Endodermal cell (in vitro differentiated cells): ENCODE data around the gene EFCAB7. TPM values are rescaled to one million over a fixed set of nuclear protein-coding genes. Genes with fewer than 3 reads are reported as not detected.
A peak's percentile ranks its signal among the peaks of the same experiment; 100 is the strongest.

Source experiments
- DNase-seq: peaks from one replicate; pipeline ENCODE4 v3.0.0-alpha.2; 2017
- H3K27ac ChIP-seq: 2 replicates; pipeline ENCODE4 v1.5.1; 2013; ENCODE audit warnings: mild to moderate bottlenecking, low read depth, low read length, moderate library complexity
- H3K27me3 ChIP-seq: 2 replicates; pipeline ENCODE4 v1.6.1; 2013; ENCODE audit warnings: mild to moderate bottlenecking, low read length, moderate library complexity; ENCODE audit not compliant: insufficient read depth, control insufficient read depth, poor library complexity, severe bottlenecking
- H3K36me3 ChIP-seq: 2 replicates; pipeline ENCODE4 v1.7.0; 2013; ENCODE audit warnings: mild to moderate bottlenecking, low read length, moderate library complexity; ENCODE audit not compliant: control insufficient read depth, insufficient read depth
- H3K4me1 ChIP-seq: one replicate; pipeline ENCODE4 v1.7.0; 2013; ENCODE audit warnings: low read length; ENCODE audit not compliant: control insufficient read depth, insufficient read depth
- H3K4me3 ChIP-seq: 2 replicates; pipeline ENCODE4 v1.5.1; 2013; ENCODE audit warnings: mild to moderate bottlenecking, low read length, moderate library complexity
- H3K9ac ChIP-seq: 2 replicates; pipeline ENCODE4 v1.6.1; 2013; ENCODE audit warnings: mild to moderate bottlenecking, low read length, moderate library complexity; ENCODE audit not compliant: poor library complexity, severe bottlenecking; ENCODE audit errors: extremely low read depth
- H3K9me3 ChIP-seq: 2 replicates; pipeline ENCODE4 v1.6.1; 2013; ENCODE audit warnings: mild to moderate bottlenecking, low read length, moderate library complexity; ENCODE audit not compliant: control insufficient read depth
- H3K27ac Mint-ChIP-seq: 2 replicates; pipeline ENCODE4 v1.8.0; 2020; ENCODE audit warnings: mixed read lengths
- H3K27me3 Mint-ChIP-seq: 2 replicates; pipeline ENCODE4 v1.8.0; 2021; ENCODE audit warnings: mild to moderate bottlenecking, mixed read lengths; ENCODE audit not compliant: insufficient read depth
- H3K36me3 Mint-ChIP-seq: 2 replicates; pipeline ENCODE4 v1.8.0; 2020; ENCODE audit warnings: low read depth, mixed read lengths
- H3K4me1 Mint-ChIP-seq: 2 replicates; pipeline ENCODE4 v1.8.0; 2020; ENCODE audit warnings: mixed read lengths
- H3K4me3 Mint-ChIP-seq: 2 replicates; pipeline ENCODE4 v1.8.0; 2020; ENCODE audit warnings: mild to moderate bottlenecking, moderate library complexity, mixed read lengths
- H3K9me3 Mint-ChIP-seq: 2 replicates; pipeline ENCODE4 v1.8.0; 2020; ENCODE audit warnings: mild to moderate bottlenecking, mixed read lengths
- WGBS, 2 experiments: methylation state at CpG; one replicate each; pipeline versions ENCODE4 v1.1.5 to v1.1.7; 2013; ENCODE audit warnings: missing lambda C conversion rate in 2 of 2, mixed read lengths in 1 of 2; ENCODE audit not compliant: insufficient coverage in 1 of 2, insufficient read length in 1 of 2; 5-methylcytosine and 5-hydroxymethylcytosine counted together
- long read RNA-seq, 4 experiments: library from polyadenylated mRNA in 2 of 4; library from RNA in 1 of 4; library from capped mRNA in 1 of 4; stranded (forward) in 3 of 4; unstranded in 1 of 4; transcript quantifications; one replicate each; pipeline ENCODE4 v2.0.0, GENCODE V29; 2020 to 2021; ENCODE audit warnings: inconsistent platforms in 1 of 4
- polyA plus RNA-seq, 2 experiments: library from polyadenylated mRNA; stranded (reverse); fragments of 50-300 nt; gene quantifications; one replicate each; pipeline ENCODE4 v1.2.3, GENCODE V29; 2013
- total RNA-seq, 2 donors: library from RNA; stranded (reverse); fragmentation: NEBNext Ultra II Directional in 1 of 2; extraction: Animal tissue kit (Norgen Biotek cat#: 25700) in 1 of 2; gene quantifications; 2 replicates in 1 of 2; 3 replicates in 1 of 2; pipeline ENCODE4 v1.2.1, GENCODE V29; 2021
- TF ChIP-seq, protein P1 (sequence below): fragments of 200-600 bp; sonication (generic); conservative IDR thresholded peaks from 2 replicates; pipeline ENCODE4 v1.5.0; 2021; ENCODE audit warnings: antibody characterized with exemption, mild to moderate bottlenecking

The EFCAB7 gene, protein sequence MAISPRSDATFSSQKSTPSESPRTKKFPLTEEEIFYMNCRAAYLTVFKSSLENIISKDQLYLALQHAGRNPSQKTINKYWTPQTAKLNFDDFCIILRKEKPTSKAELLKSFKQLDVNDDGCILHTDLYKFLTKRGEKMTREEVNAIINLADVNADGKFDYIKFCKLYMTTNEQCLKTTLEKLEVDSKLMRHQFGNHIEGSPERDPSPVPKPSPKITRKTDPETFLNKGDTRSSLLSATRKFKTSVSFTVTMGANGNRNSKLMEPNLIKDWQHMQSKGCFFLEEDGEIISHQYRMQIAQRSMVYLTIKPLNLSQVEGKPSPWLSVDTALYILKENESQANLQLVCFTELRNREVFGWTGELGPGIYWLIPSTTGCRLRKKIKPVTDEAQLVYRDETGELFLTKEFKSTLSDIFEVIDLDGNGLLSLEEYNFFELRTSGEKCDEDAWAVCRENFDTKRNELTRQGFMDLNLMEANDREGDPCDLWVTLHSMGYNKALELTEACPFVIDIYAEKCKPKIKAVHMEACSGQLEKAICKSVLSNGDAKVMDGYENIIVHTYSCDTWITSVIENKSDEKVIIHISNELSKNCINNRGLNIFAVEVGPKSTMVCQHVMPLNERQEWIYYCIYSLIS
- 10 to 100 TPM in 1 of 2 donors, 1 to 10 TPM in 1; 9.3 to 11.5 TPM for total RNA-seq
- 11.4 TPM for polyA plus RNA-seq (2013, experiment 1 of 2)
- polyA plus RNA-seq (2013, experiment 2 of 2): 12.5 TPM
- long read RNA-seq, experiment 1, partial matches to known transcripts: 1 of 3 reads
- long read RNA-seq, experiment 1, other reads (novel, unspliced or antisense): 0 of 3 reads
- long read RNA-seq, experiment 2, transcript EFCAB7-201 (14 exons, 2,313 nt): major isoform, 12 of 36 reads
- long read RNA-seq, experiment 2, partial matches to known transcripts: 17 of 36 reads
- long read RNA-seq, experiment 2, other reads (novel, unspliced or antisense): 7 of 36 reads
- long read RNA-seq, experiment 3, transcript EFCAB7-201 (14 exons, 2,313 nt): major isoform, 25 of 35 reads
- long read RNA-seq, experiment 3, partial matches to known transcripts: 6 of 35 reads
- long read RNA-seq, experiment 3, other reads (novel, unspliced or antisense): 4 of 35 reads
- long read RNA-seq, experiment 4, transcript EFCAB7-201 (14 exons, 2,313 nt): major isoform, 12 of 17 reads
- long read RNA-seq, experiment 4, partial matches to known transcripts: 0 of 17 reads
- long read RNA-seq, experiment 4, other reads (novel, unspliced or antisense): 5 of 17 reads

DNA sequence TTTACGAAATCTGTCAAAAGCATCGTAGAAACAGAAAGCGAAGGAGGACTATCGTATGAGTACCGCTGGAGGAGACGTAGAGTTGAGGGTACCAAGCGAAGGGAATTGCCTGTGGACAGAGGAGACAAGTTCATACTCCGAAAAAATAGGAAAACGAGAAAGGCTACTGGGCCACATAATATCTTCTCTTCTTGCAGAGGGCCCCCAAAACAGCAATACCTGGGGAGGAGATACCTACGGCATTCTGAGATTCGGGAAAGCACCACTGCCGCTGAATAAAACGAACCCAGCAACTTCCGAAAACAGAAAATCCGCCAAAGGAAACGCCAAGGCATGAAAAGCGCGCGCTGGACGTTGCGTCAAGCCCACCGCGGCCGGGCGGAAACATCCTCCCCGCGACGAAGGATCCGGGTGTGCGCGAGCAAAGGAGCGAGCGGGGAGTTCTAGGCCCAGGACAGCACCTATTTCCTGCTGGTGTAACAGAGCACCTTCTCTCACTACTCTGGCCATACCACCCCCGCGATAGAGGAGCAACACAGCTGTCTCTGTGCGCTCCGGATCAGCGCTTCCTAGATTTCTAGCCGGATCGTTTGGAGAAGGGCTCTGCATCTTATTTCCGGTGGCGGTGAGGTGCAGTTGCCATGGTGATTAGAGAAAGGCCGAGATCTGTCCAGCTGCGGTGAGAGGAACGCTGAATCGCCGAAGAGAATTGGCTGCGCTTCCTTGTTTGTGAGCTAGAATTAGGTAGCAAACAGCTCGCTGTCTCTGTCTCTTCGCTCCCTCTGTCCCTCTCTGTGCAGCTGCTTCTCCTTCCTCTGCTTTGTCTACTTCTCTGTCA, at the start of gene EFCAB7, which contains the start of gene ITGB3BP:
Gene EFCAB7 (plus strand): TSS at position 635 of the 838 bp plus-strand sequence. CDS start 2,048 bp downstream, outside the sequence.
Gene ITGB3BP (minus strand): TSS at position 335 of the 838 bp plus-strand sequence. CDS start 92 bp downstream, at position 243.
- Histone ChIP-seq H3K4me1 (no peaks in the 10 kb centered on the region), H3K27me3 (no peaks in the 10 kb centered on the region), H3K27ac (peak within 1 kb of the TSS; percentile 93), H3K9ac (peak within 1 kb of the TSS; percentile 77), H3K9me3 (no peaks in the 10 kb centered on the region), H3K36me3 (no peaks in the 10 kb centered on the region), H3K4me3 (peak within 1 kb of the TSS; percentile 95)
- WGBS, 2 experiments: 0% methylated on average over 16 to 50 of the region's 50 CpGs
- no peaks in the 10 kb centered on the region for H3K36me3 Mint-ChIP-seq
- peaks cover 11% of the 10 kb centered on the region for H3K4me1 Mint-ChIP-seq
- DNase-seq: peak; percentile 96
- peak within 1 kb of the TSS; percentile 98 for H3K27ac Mint-ChIP-seq
- no peaks in the 10 kb centered on the region for H3K9me3 Mint-ChIP-seq
- H3K4me3 Mint-ChIP-seq: peak within 1 kb of the TSS; percentile 85
- H3K27me3 Mint-ChIP-seq: no peaks in the 10 kb centered on the region
- TF ChIP-seq, protein P1, sequence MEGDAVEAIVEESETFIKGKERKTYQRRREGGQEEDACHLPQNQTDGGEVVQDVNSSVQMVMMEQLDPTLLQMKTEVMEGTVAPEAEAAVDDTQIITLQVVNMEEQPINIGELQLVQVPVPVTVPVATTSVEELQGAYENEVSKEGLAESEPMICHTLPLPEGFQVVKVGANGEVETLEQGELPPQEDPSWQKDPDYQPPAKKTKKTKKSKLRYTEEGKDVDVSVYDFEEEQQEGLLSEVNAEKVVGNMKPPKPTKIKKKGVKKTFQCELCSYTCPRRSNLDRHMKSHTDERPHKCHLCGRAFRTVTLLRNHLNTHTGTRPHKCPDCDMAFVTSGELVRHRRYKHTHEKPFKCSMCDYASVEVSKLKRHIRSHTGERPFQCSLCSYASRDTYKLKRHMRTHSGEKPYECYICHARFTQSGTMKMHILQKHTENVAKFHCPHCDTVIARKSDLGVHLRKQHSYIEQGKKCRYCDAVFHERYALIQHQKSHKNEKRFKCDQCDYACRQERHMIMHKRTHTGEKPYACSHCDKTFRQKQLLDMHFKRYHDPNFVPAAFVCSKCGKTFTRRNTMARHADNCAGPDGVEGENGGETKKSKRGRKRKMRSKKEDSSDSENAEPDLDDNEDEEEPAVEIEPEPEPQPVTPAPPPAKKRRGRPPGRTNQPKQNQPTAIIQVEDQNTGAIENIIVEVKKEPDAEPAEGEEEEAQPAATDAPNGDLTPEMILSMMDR: no peak

DNA sequence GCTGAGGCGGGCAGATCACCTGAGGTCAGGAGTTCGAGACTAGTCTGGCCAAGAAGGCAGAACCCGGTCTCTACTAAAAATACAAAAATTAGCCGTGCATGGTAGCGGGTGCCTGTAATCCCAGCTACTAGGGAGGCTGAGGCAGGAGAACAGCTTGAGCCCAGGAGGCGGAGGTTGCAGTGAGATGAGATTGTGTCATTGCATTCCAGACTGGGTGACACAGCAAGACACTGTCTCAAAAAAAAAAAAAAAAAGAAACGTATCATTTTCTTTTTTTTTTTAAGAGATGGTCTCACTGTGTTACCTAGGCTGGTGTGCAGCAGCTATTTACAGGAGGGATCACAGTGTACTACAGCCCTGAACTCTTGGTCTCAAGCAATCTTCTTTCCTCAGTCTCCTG, 47.6 kb upstream of the EFCAB7 start:
- Histone ChIP-seq H3K27me3 (no peaks in the 10 kb centered on the region), H3K4me1 (no peaks in the 10 kb centered on the region), H3K27ac (no peak overlapping the region), H3K9me3 (peaks cover 23% of the 10 kb centered on the region), H3K4me3 (no peak overlapping the region), H3K36me3 (peaks cover 14% of the 10 kb centered on the region), H3K9ac (no peak overlapping the region)
- H3K4me1 Mint-ChIP-seq: no peaks in the 10 kb centered on the region
- peaks cover 40% of the 10 kb centered on the region for H3K36me3 Mint-ChIP-seq
- TF ChIP-seq, protein P1: no peak
- 71 to 92% methylated on average over 4 to 7 of the region's 7 CpGs for WGBS, 2 experiments
- H3K4me3 Mint-ChIP-seq: no peak overlapping the region
- H3K9me3 Mint-ChIP-seq: peaks cover 21% of the 10 kb centered on the region
- no peak for DNase-seq
- no peaks in the 10 kb centered on the region for H3K27me3 Mint-ChIP-seq
- H3K27ac Mint-ChIP-seq: no peak overlapping the region
